Measurements from ENCODE around the gene C6orf141. TPM values are rescaled to one million over a fixed set of nuclear protein-coding genes. Genes with fewer than 3 reads are reported as not detected.

The C6orf141 gene
- total and polyA plus RNA-seq, 2 of the 13 experiments (the other 11 are each of a cell fraction or from before 2014, with no cell fraction given), result 0.07 TPM; not detected in 1

DNA sequence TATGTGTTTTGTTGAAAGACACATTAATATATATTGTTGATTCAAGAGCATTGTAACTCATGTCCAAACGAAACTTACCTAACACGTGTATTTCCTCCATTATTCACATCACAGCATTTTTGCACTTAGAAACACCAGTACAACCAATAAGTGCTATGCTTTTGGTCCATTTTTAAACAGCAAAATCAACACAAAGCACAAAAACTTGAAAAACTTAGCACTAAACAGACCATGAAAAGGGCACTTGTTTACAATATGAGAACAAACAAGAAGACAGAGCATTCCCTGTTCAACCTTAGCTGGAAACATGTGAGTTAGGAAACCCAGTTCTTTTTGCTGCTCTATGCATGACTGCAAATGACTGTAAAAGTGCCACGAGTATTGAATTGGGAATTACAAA is 41.1 kb upstream of the C6orf141 start (continued):
- TF ChIP-seq ZBTB44 (CRISPR knock-in tag; IDR thresholded peaks at IDR 0.05) (no peak), KLF16 (CRISPR knock-in tag; IDR thresholded peaks at IDR 0.05) (0 out of 4 replicates have a peak, but pooled peaks of 1 of the 2 experiments have one; percentile 24), ZNF7 (CRISPR knock-in tag; IDR thresholded peaks at IDR 0.05) (no peak), ZBTB7B (CRISPR knock-in tag; IDR thresholded peaks at IDR 0.05) (no peak), AHDC1 (CRISPR knock-in tag; IDR thresholded peaks at IDR 0.05; ENCODE audit: borderline replicate concordance) (peak; percentile 82; the same call in 1 of the 2 replicates), ZNF616 (CRISPR knock-in tag; IDR thresholded peaks at IDR 0.05; ENCODE audit: low read depth) (no peak), NFIB (CRISPR knock-in tag; IDR thresholded peaks at IDR 0.05; ENCODE audit: borderline replicate concordance) (no peak), GATAD2A (CRISPR knock-in tag; IDR thresholded peaks at IDR 0.05) (peak; percentile 78), ZNF570 (CRISPR knock-in tag; IDR thresholded peaks at IDR 0.05; ENCODE audit: borderline replicate concordance) (no peak), MIXL1 (CRISPR knock-in tag; IDR thresholded peaks at IDR 0.05) (0 out of 2 replicates have a peak, but pooled peaks have one; percentile 36), MED1 (CRISPR knock-in tag; IDR thresholded peaks at IDR 0.05) (0 out of 2 replicates have a peak, but pooled peaks have one; percentile 41), NR0B2 (CRISPR knock-in tag; IDR thresholded peaks at IDR 0.05) (no peak), ARNT2 (CRISPR knock-in tag; IDR thresholded peaks at IDR 0.05; ENCODE audit: low read depth) (no peak), TBX3 (IDR thresholded peaks at IDR 0.05; ENCODE audit: borderline replicate concordance) (0 out of 2 replicates have a peak, but pooled peaks have one; percentile 32), HDAC2 (CRISPR knock-in tag; IDR thresholded peaks at IDR 0.05) (0 out of 2 replicates have a peak, but pooled peaks have one; percentile 29), ATM (IDR thresholded peaks at IDR 0.05; ENCODE audit: borderline replicate concordance) (no peak), GABPB1 (CRISPR knock-in tag; IDR thresholded peaks at IDR 0.05) (no peak), ZNF121 (CRISPR knock-in tag; IDR thresholded peaks at IDR 0.05) (no peak), ZNF235 (CRISPR knock-in tag; IDR thresholded peaks at IDR 0.05; ENCODE audit: borderline replicate concordance) (no peak), NR3C1 (CRISPR knock-in tag; IDR thresholded peaks at IDR 0.05) (no peak)
- TF ChIP-seq, protein P1, sequence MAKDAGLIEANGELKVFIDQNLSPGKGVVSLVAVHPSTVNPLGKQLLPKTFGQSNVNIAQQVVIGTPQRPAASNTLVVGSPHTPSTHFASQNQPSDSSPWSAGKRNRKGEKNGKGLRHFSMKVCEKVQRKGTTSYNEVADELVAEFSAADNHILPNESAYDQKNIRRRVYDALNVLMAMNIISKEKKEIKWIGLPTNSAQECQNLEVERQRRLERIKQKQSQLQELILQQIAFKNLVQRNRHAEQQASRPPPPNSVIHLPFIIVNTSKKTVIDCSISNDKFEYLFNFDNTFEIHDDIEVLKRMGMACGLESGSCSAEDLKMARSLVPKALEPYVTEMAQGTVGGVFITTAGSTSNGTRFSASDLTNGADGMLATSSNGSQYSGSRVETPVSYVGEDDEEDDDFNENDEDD (CRISPR knock-in tag; IDR thresholded peaks at IDR 0.05; ENCODE audit: borderline replicate concordance), result no peak
- TF ChIP-seq, protein P2, sequence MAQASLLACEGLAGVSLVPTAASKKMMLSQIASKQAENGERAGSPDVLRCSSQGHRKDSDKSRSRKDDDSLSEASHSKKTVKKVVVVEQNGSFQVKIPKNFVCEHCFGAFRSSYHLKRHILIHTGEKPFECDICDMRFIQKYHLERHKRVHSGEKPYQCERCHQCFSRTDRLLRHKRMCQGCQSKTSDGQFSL (CRISPR knock-in tag; IDR thresholded peaks at IDR 0.05), result no peak

All from HepG2 (cell line).